Sigmoid colon (tissue), 7 donors: ENCODE measurements around the gene CACNB3. TPM values are rescaled to one million over a fixed set of nuclear protein-coding genes. Genes with fewer than 3 reads are reported as not detected.

Source experiments
- DNase-seq: peaks from one replicate; pipeline ENCODE4 v3.0.0-alpha.2; 2019
- H3K27ac ChIP-seq, 4 donors: fragments of 200-600 bp; sonication (generic); one replicate each; pipeline ENCODE4 v1.5.1; 2016 to 2019; ENCODE audit warnings: mild to moderate bottlenecking in 1 of 4
- H3K27me3 ChIP-seq, 3 donors: fragments of 200-600 bp; sonication (generic); one replicate each; pipeline ENCODE4 v1.5.1; 2019; ENCODE audit warnings: mild to moderate bottlenecking in 1 of 3
- H3K36me3 ChIP-seq, 4 donors: fragments of 200-600 bp; sonication (generic); one replicate each; pipeline ENCODE4 v1.5.1; 2016 to 2019
- H3K4me1 ChIP-seq, 4 donors: fragments of 200-600 bp; sonication (generic); one replicate each; pipeline ENCODE4 v1.5.1; 2017 to 2019
- H3K4me3 ChIP-seq, 4 donors: fragments of 200-600 bp; sonication (generic); one replicate each; pipeline ENCODE4 v1.5.1; 2017 to 2019; ENCODE audit warnings: mild to moderate bottlenecking in 2 of 4, moderate library complexity in 1 of 4
- H3K9me3 ChIP-seq, 4 donors: fragments of 200-600 bp in 3 of 4; sonication (generic) in 3 of 4; one replicate each; pipeline versions ENCODE4 v1.5.1 to v1.6.1; 2013 to 2019
- CTCF ChIP-seq, 4 experiments: fragments of 450-650 bp in 3 of 4; fragments of 200-600 bp in 1 of 4; IDR thresholded peaks; one replicate each; pipeline ENCODE4 v1.5.1; 2016 to 2019; ENCODE audit warnings: antibody characterized with exemption in 4 of 4, mild to moderate bottlenecking in 3 of 4, moderate library complexity in 2 of 4
- EP300 ChIP-seq, 4 donors: sonication (generic); formaldehyde crosslinking; IDR thresholded peaks; one replicate each; pipeline ENCODE4 v1.6.1; 2017; ENCODE audit warnings: antibody characterized with exemption in 4 of 4
- POLR2A ChIP-seq, 2 donors: fragments of 450-650 bp; IDR thresholded peaks; one replicate each; pipeline ENCODE4 v1.6.1; 2016; ENCODE audit warnings: antibody characterized with exemption in 2 of 2, mild to moderate bottlenecking in 2 of 2, moderate library complexity in 2 of 2
- POLR2AphosphoS5 ChIP-seq, 4 donors: sonication (generic); formaldehyde crosslinking; IDR thresholded peaks; one replicate each; pipeline ENCODE4 v1.6.1; 2017; ENCODE audit warnings: antibody characterized with exemption in 4 of 4
- WGBS, 2 donors: extraction: QIAGEN DNeasy Blood & Tissue Kit; methylation state at CpG; one replicate each; pipeline ENCODE4 v1.1.7; 2013; 5-methylcytosine and 5-hydroxymethylcytosine counted together
- intact Hi-C: fragments of 100-400 bp; cut with DNase I; formaldehyde crosslinking; loops from one replicate; pipeline ENCODE4 v1.15.1; 2023
- polyA plus RNA-seq, 3 donors: library from polyadenylated mRNA; stranded (reverse); fragments of 200-250 nt; gene quantifications; one replicate each; pipeline ENCODE4 v1.2.3, GENCODE V29; 2013
- total RNA-seq, 4 donors: library from RNA; depleted of rRNA; stranded (reverse); fragments of >200 nt; gene quantifications; one replicate each; pipeline ENCODE4 v1.1.0, GENCODE V29; 2016
- donor health status: healthy with polysubstance abuse.
- donor health status: Bipolar disorder and iron deficiency.
- donor health status: healthy.

The CACNB3 gene
- total and polyA plus RNA-seq, 7 donors: 10.7 to 32.1 (median 21.0) TPM

DNA sequence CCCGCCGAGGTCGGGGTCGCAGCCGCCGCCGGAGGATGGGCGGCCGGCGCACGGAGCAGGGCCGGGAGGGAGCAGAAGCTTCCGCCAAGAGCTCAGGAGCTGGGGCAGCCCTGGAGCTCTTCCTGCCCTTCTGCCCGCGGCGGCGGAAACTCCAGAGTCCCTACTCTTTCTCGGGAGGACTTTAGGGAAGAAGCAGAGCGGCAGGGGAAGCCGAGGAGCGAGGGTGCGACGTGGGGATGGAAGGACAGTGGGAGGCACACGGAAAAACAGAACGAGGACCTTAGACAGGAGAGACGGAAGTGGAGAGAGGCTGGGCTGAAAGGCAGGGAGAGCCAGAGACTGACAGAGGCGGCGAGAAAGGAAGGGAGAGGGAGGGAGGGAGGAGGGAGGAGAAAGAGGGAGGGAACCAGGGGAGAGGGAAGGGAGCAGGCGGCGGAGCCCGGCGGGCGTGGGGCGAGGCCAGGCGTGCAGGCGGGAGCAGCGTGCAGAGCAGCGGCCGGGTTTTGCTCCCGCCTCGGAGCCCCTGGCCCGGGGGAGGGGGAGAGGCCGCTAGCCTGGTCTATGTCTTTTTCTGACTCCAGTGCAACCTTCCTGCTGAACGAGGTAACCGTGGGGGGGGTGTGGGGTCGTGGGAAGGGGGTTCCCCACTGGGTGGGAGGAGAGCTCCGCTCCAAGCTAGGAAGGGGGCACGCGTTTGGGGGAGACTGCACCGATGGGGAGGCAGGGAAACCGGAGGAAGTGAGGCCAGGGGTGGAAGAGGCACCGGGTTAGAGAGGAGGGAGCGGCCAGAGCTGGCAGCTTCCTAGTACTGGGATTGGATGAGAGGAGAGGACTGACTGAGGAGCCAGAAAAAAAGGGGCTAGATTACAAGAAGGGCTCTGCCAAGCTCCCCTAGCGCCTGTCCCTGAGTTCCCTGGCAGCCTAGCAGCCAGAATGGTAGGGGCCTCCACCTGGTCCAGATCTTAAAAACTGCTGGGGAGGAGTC is 2.9 kb upstream of the CACNB3 start:
- Histone ChIP-seq H3K27ac (peak overlapping the region; percentile 86 to 94 (median 91)), H3K4me1 (peaks cover 0 to 65% (median 53%) of the 10 kb centered on the region in 4 donors), H3K36me3 (no peaks in the 10 kb centered on the region), H3K9me3 (no peaks in the 10 kb centered on the region), H3K27me3 (no peaks in the 10 kb centered on the region), H3K4me3 (peak overlapping the region; percentile 62 to 86 (median 78))
- peak; percentile 92 for DNase-seq
- TF ChIP-seq CTCF (IDR thresholded peaks at IDR 0.05) (no peak), EP300 (IDR thresholded peaks at IDR 0.05) (no peak), POLR2A (IDR thresholded peaks at IDR 0.05) (peak; percentile 8 to 85), POLR2AphosphoS5 (IDR thresholded peaks at IDR 0.05) (peak; percentile 83 to 90 (median 88))
- WGBS, 2 donors: 1 to 2% methylated on average over 54 of the region's 54 CpGs
- intact Hi-C loops: loop anchor here (10.0 kb wide), 1 partner anchor 601 kb away; no protein-coding TSS in a partner anchor

- no peaks in the 10 kb centered on the region for H3K27me3 ChIP-seq
Observed at GRCh38 chr12:48816143-48816854, 2.0 kb upstream of the CACNB3 start.

GRCh38 chr12:48818831-48819590 is 715 bp downstream of the CACNB3 start:
- Histone ChIP-seq H3K27ac (peak overlapping the region; percentile 62 to 68 (median 66)), H3K9me3 (no peaks in the 10 kb centered on the region), H3K27me3 (no peaks in the 10 kb centered on the region), H3K36me3 (peaks cover 0 to 7% (median 0%) of the 10 kb centered on the region in 4 donors), H3K4me1 (peaks cover 0 to 37% (median 32%) of the 10 kb centered on the region in 4 donors), H3K4me3 (peak overlapping the region; percentile 58 to 80 (median 77))
- 20% methylated on average over 37 of the region's 37 CpGs for WGBS, 2 donors
- DNase-seq: no peak
- no peak for TF ChIP-seq EP300 (IDR thresholded peaks at IDR 0.05)
- no peak for TF ChIP-seq POLR2A (IDR thresholded peaks at IDR 0.05)
- TF ChIP-seq POLR2AphosphoS5 (IDR thresholded peaks at IDR 0.05): no peak
- no peak for TF ChIP-seq CTCF (IDR thresholded peaks at IDR 0.05)
- intact Hi-C loops: loop anchor here (10.0 kb wide), 1 partner anchor 604 kb away; no protein-coding TSS in a partner anchor

More at GRCh38 chr12:48816143-48816854, 2.0 kb upstream of the CACNB3 start:
- WGBS, 2 donors: 72 to 90% methylated on average over 3 of the region's 3 CpGs
- intact Hi-C loops: loop anchor here (10.0 kb wide), 1 partner anchor 601 kb away; no protein-coding TSS in a partner anchor
- Histone ChIP-seq H3K36me3 (no peaks in the 10 kb centered on the region), H3K4me3 (peak overlapping the region in 3 of 4 donors; percentile 62 to 79 (median 78)), H3K27ac (peak overlapping the region; percentile 86 to 94 (median 91)), H3K4me1 (peaks cover 0 to 56% (median 46%) of the 10 kb centered on the region in 4 donors), H3K9me3 (no peaks in the 10 kb centered on the region)
- TF ChIP-seq POLR2AphosphoS5 (IDR thresholded peaks at IDR 0.05) (no peak), CTCF (IDR thresholded peaks at IDR 0.05) (no peak), POLR2A (IDR thresholded peaks at IDR 0.05) (no peak), EP300 (IDR thresholded peaks at IDR 0.05) (no peak)
- DNase-seq: no peak
